Non-pigmented ciliary epithelial cell (primary cell): Measurements from ENCODE around the gene ZC3HAV1L.
"Not testable (repeated sequence)": the region's sequence is repeated elsewhere in the genome, so short reads cannot be mapped to it uniquely, and the experiment has no call there.

Source experiments
- DNase-seq: peaks from one replicate; pipeline ENCODE4 v3.0.0-alpha.2; 2010; ENCODE audit warnings: low read depth

The ZC3HAV1L gene

DNA sequence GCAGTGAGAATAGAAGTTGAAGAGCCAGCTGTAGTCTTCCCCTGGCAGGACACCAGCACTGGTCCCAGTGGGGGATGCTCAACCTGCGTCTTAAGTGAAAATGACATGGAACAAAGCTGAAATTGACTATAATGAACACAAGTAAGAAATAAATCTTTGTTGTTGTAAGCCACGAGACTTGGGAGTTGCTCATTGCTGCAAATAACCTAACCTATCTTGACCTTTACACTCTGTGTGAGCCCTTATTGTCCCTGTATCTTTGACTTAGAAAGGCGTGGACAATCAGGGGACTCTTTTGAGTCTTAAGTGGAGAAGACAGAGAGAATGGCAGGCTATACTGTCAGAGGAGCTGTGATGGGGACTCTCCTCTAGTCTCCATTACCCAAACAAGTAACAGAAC is 16.9 kb downstream of the ZC3HAV1L start:
- no peak for DNase-seq

DNA sequence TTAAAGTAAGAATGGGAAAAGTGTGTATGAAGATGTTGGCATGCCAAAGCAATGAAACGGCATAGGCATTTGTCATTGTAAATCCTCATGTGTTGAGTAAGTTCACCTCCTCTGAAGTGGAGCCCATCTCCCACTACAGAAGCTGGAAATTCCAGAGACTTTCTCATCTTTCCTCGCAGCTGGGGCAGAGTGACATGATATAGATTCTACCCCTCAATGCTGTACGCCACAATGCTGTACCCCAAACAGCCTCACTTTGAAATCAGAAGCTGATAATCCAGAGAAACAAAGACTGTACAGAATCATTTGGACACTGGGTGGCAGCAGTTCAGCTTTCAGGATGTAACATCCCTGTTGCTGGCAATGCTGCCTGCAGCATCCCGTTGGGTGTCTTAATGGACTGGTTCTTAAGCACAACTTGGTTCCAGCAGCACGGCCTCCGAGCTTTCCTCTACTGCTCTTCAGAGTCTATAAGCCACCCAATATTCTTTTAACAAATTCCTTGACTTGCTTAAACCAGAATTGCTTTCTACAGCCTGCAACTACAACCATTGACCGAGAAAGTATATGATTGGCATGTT is 18.8 kb downstream of the ZC3HAV1L start:
- DNase-seq, result no peak

DNA sequence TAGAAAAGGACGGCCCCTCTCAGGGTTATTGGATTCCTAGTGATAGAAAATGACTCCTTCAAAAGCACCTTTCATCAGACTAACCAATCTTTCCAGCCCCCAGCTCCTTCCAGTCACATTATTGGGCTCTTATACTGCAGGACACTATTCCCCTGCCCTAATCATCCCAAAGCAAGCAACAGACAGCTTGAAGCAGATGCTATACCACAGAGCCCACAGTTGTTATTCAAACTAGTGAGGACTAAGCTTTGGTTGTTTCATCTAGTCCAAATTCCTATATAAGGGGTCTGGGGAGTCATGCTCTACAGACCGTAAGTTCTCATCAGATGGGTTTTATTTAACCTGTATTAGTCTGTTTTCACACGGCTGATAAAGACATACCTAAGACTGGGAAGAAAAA is 24.5 kb downstream of the ZC3HAV1L start:
- no peak for DNase-seq

DNA sequence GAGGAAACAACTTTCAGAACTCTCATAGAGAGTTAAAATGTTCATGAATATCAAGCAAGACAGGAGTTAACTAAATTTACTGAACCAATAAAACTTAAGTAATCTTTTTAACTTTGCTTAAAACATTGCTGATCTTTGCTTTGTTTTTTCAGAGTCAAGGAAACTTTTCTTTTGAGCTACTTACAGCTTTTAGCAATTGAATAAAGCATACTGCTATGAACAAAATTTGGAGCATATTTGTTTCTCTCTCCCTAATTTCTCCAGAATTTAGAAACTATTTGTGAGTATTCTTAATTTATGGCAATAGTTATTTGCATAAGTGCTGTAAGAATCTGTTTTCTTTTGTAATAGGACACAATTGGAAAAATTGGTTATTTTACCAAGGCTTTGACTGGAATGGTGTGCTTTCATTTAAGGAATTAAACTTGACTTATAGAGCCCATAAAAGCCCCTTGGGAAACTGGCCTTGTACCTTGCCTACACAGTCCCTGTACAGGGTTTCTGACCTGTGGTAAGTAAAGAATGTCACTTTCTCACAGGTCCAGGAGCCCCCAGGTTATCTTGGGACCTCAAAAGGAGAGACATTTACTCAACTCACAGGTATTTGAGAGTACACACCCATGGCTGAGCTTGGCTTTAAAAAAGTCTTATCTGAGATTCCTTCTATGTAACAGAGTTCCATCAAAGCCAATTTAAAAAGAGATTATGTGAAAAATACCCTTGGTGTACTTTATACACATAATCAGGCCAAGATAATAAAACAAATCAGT is 31.3 kb downstream of the ZC3HAV1L start:
- DNase-seq, result no peak

DNA sequence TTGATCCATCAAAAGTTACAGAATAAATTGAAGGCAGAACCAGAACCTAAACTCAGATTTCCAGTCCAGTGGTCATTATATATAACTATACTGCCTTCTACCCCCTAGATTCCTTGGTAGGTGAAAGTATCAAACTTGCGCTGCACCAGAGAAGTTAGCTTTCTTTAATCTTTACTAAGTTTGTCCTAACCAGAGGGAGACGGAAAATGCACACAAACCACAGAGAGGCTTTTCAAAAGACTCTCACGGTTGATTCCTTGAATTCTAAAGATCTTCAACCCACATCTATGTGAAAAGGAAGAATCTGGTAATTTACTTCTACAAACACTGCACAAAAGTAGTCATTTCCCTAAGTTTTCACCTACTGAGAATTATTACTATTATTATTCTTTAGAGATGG is 36.4 kb downstream of the ZC3HAV1L start:
- no peak for DNase-seq

DNA sequence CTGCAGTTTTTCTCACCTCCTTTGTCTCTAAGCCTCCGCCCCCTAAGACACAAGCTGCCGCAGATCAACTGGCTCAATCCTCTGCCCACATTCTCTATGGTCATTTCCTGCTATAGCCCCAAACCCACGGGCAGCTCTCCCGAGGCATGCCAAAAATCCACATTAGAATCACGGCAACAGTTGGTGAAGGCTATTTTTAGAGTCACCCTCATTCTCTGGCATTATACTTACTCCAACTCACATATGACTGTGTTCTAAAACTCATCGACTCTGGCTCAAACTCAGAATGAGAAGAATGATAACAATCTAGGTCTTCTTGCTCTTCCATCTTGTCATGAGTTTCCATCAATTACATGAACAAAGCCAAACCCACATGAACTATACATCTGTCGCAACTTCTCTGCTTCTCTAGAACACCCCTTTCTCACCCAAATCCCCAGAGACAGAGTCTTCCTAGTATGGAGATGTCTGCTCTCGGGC is 43.8 kb downstream of the ZC3HAV1L start:
- DNase-seq, result no peak

DNA sequence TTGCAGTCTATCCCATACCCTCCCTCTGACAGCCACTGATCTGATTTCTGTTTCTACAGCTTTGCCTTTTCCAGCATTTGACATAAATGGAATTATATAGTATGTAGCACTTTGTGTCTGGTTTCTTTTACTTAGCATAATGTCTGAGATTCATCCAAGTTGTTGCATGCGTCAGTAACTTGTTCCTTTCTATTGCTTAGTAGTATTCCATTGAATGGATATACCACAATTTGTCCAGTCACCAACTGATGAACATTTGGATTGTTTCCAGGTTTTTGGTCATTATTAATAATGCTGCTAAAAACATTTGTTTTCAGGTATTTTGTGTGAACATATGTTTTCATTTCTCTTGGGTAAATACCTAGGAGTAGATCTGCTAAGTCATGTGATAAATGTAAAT is 48.2 kb downstream of the ZC3HAV1L start:
- DNase-seq, result no peak

DNA sequence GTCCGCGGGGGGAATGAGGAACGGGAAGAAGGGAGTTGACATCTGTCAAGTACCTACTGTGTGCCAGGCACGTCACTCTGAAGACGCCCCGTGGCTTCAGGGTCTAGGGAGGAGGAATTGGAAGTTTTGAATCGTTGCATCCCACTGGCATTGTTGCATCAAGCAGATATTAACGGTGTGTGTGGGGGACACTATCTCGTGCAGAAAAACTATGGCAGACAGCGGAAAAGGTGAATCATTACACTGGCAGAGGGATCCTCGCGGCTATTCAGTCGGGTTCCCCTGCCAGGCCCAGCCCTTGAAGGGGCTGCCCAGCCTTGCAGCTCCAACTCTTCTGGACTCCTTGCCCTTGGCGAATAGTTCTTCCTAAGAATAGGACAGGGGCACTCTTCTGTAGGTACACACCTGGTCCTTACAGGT is 53.6 kb downstream of the ZC3HAV1L start:
- DNase-seq, result no peak

DNA sequence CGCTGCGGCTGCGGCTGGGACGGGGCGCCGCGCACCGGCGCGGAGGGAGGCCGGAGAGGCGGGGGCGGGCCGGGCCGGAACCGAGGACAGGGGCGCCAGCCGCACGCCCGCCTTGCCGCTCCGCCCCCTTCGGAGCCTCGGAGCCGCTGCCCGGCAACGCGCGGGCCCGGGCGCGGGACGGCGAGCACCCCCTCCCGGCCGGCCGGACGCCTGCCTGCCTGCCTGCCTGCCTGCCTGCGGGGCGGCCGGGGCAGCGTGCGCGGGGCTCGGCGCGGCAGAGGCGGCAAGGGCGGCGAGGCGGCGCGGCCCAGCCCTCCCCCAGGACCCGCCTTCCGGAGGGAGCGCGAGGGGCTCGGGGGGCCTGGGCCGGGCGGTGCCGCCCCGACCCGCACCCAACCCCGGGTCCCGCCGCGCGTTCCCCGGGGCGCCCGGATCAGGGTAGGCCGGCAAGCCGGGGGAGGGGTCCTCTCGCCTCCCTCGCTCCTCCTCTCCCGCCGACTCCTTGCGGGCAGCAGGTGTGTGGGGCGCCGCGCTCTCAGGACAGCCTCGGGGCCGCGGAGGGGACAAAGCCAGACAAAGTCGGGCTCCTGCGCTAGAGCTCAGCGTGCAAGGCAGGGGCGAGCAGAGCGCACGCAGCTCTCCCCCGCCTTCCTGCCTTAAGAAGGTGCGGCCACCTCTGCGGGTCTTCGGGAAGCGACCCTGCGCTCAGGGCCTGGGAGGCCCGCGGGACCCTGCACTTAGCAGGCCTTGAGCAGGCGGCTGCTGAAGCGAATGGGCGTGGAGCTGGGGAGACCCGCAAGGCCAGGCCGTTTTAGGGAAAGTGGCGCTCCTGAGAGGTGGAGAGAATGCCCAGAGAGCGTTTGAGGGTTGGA is 54.3 kb downstream of the ZC3HAV1L start, which contains the start of gene KIAA1549:
TSS of gene KIAA1549 (minus strand) at position 58 of the 872 bp plus-strand sequence. CDS start 120 bp downstream, outside the sequence.
- DNase-seq, result no peak

DNA sequence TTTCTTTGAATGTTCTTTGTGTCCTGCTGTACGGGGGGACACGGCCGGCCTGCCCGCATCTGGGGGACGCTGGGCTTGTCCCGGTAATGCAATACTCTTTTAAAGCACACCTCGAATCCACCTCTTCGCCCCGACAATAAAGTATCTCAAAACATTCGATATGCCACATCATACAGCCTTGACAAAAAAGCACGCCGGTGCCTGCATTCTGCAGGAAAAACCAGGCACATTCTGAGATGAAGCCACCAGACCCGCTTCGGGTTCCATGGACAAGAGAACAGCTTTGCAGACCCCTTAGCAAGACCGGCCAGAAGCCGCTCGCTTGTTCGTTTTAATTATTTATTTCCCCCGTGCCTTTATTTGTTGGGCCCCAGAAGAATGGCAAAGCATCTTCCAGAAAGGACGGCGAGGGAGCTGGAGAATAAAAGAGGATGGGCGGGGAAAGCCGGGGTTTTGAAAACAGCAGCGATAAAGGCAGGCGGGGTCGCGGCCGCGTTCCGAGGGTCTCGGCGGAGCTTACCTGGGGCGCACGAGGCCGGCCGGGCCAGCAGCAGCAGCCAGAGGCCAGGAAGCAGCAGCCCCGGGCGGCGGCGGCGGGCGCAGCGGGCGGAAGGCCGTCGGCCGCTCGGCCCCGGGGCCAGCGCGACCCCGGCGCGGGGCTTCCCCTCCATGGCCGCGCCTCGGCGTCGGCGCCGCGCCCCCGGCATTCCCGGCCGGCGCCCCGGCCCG is 55.1 kb downstream of the ZC3HAV1L start:
- no peak for DNase-seq

DNA sequence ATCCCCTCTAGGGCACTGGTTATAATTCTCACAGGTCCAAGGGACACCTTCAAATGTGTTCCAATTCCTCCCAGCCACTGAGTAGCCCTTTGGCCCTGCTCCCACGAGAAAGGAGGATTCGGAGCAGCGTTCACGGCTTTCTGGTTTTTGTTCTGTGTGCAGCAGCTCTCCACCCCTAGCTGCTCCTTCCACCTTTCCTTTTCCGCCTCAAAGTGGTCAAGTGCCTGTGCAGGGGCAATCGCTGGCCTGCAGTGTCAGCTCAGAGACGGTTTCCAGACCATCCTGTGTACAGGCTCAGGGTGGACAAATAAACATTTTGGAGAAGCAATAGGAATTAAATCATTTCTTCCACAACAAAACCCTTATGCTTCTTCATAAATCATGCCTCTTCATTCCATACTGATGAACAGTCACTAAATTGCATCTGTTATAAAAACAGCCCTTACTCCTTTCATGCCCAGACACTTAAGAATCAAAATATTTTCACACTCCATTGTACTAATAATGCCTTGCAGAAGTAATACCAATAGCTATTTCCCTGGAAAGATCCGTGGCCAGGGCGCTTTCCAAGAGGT is 55.8 kb downstream of the ZC3HAV1L start:
- no peak for DNase-seq

DNA sequence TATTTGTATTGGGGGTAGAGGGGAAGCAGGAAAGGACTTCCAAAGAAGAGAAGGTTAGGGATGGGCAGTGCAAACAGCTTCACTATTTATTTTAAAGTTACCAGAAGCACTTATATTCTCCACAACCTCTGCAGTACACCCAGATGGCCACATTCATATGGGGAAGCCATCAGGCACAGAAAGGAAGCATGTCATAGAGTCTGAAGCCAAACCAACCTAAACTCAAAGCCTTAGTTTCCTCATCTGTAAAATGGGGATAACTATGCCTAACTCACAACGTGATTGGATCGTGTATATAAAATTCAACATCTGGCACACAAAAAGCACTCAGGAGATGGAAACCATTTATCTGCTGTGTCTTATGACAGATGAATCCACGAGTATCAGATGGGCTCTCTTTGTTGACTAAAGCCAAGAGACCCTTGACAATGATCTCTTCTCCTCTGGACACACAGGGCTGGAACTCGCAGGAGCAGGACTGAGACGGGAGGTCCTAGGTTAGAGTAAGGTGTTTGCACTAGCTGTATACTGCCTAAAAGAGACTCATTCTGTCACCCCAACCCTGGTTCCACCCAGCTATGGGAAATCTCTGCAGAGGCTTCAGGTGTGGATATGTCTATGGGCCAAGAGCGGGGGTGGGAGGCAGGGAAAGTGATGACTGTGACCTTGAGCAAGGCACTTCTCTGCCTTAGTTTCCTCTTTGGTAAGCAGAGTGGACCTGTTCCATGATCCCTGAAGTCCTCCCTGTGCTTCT is 56.4 kb downstream of the ZC3HAV1L start:
- no peak for DNase-seq

DNA sequence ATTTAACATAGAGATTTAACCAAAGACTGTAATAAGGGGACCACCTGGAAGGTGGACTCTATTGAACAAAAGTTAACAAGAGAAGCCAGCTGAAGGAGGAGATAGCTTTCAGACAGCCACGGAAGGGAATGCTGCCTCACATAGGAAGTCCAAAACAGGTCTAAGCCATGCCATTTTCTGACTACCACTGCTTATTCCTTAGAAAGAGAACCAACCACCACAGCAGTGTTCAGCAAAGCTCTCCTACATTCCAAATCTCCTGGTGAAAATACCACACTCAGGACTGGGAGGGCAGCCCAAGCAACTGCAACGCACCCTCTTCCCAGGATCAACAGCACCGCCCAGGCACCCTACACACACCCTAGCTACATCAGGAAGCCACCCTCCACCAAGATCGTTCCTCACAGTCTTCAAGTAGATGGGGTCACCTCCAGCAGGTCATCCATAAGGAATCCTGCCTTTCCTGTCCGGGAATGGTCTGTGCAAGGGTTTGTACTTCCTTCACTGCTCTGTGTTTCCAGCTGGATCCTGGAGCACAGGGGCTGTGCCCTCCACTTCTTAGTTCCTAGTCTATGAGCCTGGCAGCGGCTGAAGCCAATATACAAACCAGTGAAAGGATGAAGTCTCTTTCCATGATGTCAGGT is 57.2 kb downstream of the ZC3HAV1L start:
- DNase-seq, result no peak

DNA sequence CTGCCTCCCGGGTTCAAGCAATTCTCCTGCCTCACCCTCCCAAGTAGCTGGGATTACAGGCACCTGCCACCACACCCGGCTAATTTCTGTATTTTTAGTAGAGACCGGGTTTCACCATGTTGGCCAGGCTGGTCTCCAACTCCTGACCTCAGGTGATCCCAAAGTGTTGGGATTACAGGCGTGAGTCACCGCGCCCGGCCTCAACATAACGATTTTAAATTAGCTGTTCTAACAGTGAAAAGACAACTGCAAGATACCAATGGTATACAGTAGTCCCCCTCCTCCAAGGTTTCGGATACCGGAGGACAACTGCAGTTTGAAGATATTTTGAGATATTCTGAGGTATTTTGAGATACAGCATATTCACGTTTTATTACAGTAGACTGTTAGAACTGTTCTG is 59.7 kb downstream of the ZC3HAV1L start:
- not testable (repeated sequence) for DNase-seq
